Activated CD4-positive, alpha-beta T cell treated with anti-CD3 and anti-CD28 coated beads for 4 hours (primary cell): ENCODE results near the gene GPRC5C.
"Not testable (repeated sequence)": the region's sequence is repeated elsewhere in the genome, so short reads cannot be mapped to it uniquely, and the experiment has no call there.

Experiments
- DNase-seq, 2 donors: peaks; one replicate each; pipeline ENCODE4 v3.0.0-alpha.2; 2020

Gene GPRC5C, protein sequence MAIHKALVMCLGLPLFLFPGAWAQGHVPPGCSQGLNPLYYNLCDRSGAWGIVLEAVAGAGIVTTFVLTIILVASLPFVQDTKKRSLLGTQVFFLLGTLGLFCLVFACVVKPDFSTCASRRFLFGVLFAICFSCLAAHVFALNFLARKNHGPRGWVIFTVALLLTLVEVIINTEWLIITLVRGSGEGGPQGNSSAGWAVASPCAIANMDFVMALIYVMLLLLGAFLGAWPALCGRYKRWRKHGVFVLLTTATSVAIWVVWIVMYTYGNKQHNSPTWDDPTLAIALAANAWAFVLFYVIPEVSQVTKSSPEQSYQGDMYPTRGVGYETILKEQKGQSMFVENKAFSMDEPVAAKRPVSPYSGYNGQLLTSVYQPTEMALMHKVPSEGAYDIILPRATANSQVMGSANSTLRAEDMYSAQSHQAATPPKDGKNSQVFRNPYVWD

DNA sequence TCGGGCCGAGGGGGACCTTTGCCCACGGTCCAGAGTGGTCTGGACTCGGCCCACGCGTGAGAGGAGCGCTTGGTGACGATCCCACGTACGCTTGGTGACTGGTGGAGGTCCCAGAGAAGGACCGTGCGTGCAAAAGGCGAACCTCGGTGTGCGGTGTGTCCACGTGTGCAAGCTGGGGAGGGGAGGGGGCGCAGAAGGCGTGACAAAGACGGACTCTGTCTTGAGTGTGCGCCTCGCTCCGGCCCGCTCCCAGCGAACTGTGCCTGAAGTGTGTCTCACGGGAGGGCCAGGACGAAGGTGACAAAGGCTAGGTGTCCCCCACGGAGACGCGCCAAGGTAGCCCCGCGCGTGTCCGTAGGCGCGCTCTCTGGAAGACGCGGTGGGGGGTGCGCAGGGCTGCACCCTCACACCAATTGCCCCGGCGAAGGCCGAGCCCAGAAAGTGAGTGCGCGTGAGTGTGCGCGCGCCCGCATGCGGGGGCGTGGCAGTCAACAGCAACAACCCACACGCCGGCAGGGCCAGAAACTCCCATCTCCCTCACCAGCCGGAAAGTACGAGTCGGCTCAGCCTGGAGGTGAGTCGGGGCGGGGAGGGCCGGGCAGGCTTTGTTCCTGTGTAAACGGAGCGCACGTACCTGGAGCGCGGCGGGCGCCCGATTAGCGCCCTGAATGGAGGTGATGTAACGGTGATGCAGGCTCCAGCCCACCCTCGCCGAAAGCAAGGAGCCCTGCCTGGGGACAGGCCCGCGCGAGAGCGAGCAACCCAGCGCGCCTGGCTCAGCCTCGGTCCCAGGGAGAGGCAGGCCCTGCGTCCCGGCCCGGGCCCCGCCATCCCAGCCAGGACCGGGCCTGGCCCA lies at the start of gene GPRC5C:
GPRC5C (plus strand) TSS at position 521 of the 856 bp plus-strand sequence. CDS start 7,689 bp downstream, outside the sequence.
- DNase-seq: peak; percentile 50 to 64

GRCh38 chr17:74383141-74383540 lies 48.7 kb upstream of the GPRC5C start:
- no peak for DNase-seq

- DNase-seq: no peak
Observed at GRCh38 chr17:74385201-74385600, 46.7 kb upstream of the GPRC5C start.

DNA sequence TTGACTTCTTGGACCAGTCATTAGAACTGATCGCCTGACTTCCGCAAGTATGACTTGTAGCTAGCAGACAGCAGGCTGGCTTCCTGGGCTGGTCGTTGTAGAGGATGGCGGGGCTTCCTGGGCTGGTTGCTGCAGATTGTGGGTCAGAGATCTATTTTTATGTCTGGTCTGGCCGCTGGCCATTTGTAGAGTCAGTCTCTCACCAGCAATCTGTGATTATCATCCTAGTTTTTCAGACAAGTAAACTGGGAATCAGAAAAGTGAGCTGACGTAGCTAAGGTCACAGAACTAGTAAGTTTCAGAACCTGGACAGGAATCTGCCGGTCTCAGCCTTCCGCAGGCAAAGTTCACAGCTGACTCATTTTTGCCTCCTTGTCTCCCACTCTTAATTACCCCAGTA lies 45.5 kb upstream of the GPRC5C start:
- no peak for DNase-seq

DNA sequence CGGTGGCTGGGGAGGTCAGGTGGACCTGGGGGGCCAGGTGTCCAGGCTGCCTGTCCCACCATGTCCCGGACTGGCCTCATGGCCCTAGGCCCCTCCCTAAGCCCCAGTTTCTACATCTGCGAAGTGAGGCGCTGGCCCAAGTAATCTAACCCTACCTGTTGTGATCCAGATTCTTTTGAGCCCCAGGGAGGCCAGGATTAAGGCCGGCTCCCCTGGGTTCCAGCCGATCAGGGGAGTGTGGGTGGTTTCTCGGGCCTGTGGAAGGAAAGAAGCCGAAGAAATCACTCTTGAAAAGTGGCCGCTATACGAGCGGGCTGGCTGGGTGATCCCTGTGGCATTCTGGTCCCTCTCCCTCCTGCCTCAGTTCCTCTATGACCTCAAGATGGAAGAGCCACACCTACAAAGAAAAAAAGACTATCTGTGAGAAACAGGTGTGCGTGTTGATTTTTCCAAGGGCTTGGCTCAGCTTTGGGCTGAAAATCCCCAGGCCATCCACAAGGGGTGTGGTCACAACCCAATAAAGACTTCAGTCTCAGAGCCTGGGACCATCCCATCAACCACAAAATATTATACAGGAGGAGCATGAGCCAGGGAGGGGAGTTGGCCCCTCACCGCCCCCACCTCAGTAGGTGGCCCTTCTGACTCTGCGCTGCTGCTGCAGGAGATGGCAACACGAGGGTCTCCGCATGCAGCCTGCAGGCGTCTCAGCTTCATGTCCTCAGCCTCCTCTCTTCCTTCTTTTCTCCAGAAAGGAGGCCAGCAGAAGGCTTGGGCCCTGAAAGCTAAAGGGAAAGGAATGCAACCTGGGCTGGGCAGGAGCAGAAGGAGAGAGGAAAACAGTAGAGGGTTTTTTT lies 44.3 kb upstream of the GPRC5C start:
- DNase-seq: no peak

- no peak for DNase-seq
Observed at GRCh38 chr17:74389084-74389753, 42.7 kb upstream of the GPRC5C start.

GRCh38 chr17:74389937-74390679 lies 41.8 kb upstream of the GPRC5C start:
- DNase-seq: no peak

DNA sequence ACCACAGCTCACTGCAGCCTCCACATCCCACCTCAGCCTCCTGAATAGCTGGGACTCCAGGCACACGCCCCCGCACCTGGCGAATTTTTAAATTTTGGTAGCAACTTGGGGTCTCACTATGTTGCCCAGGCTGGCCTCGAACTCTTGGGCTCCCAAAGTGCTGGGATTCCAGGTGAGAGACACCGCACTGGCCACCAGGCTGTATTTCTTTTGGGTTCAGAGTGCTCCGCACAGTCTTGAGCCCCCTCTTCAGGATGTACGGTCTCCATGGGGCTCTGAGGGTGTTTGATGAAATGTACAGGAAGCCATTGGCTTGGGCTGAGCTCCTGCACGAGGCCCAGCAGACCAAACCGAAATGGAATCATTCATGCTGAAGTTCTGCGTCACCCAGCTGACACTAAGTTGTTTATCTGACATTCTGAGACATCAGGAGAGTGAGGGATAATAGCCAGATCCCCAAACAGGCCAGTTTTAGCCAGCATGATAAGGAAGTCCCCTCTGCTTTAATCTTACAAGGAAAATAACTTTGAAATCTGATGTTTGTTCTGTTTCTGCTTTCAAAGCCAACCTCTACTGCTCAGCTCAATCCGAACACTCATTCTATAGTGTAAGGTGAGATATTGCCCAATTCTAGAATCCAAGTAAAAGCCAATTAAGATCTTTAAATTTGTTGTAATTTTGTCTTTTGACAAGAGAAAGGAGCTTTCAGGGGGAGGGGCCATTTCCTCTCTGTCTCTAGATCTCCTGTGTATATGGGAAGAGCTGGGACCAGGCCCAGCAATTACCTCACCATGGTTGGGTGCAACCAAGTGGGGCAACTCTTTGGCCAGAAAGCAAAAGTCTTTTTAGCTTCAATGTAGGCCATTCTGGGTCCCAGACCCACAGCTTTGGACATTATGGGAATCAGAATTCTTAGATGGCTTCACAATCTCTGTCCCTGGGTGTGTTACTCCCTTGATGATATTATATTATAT lies 40.9 kb upstream of the GPRC5C start:
- DNase-seq: no peak

GRCh38 chr17:74391771-74392170 lies 40.1 kb upstream of the GPRC5C start:
- no peak for DNase-seq

GRCh38 chr17:74392848-74393247 lies 39.0 kb upstream of the GPRC5C start:
- DNase-seq: no peak

DNA sequence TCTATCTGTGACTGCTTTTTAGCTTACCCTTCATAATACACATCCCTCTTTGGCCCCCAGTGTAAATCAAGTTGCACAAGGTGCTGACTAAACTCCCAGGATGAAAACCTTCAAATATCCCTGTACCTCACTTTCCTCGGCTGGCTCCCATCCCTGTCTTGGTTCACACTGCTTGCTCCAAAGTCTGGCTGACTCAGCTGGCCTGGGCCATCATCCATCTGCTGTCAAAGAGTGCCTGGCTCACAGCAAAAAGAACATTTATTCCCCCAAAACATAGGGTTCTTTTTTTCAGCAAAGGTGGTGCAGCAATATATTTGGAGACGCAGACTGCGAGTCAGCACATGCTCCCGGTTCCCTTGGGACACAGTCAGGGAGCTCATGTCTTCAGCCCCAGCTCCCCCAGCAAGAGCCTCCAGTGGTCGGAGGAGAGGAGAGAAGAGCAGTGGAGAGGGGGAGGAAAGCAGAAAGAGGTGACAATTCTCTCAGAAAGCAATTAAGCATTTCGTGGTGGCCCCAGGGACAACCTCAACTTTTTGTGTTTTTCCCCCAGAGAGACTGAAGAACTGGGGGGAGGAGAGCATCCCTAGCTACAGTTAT lies 38.4 kb upstream of the GPRC5C start:
- no peak for DNase-seq

GRCh38 chr17:74394275-74394950 lies 37.5 kb upstream of the GPRC5C start:
- DNase-seq: no peak

- DNase-seq: no peak
Observed at GRCh38 chr17:74394977-74395376, 36.9 kb upstream of the GPRC5C start.

DNA sequence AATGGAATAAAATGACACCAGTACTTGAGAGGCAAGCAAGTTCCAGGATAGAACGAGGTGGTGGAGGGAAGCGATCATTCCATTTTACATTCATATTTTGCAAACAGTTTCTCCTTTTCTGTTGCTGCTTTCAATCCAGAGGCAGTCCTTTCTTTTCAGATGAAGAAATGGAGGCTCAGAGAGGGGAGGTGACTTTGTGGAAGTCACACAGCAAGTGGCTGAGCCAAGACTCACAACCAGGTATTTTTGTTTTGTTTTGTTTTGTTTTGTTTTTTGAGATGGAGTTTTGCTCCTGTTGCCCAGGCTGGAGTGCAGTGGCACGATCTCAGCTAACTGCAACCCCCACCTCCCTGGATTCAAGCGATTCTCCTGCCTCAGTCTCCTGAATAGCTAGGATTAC lies 35.3 kb upstream of the GPRC5C start:
- no peak for DNase-seq

DNA sequence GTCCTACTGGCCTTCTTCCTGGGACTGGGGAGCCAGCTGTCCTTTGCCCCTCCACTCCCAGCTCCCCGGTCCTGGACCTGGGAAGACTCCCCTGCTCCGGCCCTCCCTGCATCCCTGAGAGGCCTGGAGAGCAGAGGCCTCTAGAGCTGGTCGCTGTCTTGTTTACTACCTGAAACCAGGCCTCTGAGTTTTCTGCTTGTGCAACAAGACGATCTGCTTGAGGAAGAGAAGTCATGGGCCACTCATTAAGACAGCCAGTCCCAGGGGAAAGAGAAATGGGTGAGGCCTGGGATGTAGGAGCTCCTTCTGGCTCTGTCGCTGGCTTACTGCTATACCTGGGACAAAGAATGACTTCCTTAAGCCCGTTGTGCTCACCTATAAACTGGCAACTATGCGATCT lies 29.8 kb upstream of the GPRC5C start:
- DNase-seq: no peak

- no peak for DNase-seq
Observed at GRCh38 chr17:74403512-74404137, 28.3 kb upstream of the GPRC5C start.

- DNase-seq: no peak
Observed at GRCh38 chr17:74404218-74404617, 27.7 kb upstream of the GPRC5C start.

DNA sequence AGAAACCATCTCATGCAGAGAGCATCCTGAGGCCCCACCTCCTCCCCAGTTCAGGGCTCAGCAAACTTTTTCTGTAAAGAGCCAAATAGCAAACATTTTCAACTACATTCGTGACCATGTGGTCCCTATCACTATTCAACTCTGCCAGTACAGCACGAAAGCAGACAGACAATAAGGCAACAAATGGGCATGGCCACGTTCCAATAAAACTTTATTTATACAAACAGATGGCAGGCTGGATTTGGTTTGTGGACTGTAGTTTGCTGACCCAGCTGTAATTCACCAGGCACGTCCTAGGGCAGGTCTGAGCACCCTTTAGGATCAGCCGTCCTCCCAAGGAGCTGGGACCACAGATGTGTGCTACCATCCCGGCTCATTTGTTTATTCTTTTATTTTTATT lies 27.1 kb upstream of the GPRC5C start:
- no peak for DNase-seq

DNA sequence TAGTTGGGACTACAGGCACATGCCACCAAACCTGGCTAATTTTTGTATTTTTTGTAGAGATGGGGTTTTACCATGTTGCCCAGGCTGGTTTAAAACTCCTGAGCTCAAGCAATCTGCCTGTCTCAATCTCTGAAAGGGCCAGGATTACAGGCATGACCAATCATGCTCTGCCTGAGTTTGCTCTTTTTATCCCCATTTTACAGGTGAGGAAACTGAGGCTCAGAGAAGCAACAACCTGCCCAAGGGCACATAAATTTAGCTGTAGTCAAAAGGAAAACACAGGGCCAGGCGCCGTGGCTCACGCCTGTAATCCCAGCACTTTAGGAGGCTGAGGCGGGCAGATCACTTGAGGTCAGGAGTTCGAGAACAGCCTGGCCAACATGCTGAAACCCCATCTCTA lies 26.6 kb upstream of the GPRC5C start:
- DNase-seq: not testable (repeated sequence)
